GM19324 (cell line): ENCODE results near the gene DUSP23.

Experiments used
- ATAC-seq: cut with Tn5 transposase; IDR thresholded peaks from one replicate; pipeline ENCODE4 v1.9.1; 2021; ENCODE audit warnings: mild to moderate bottlenecking, moderate library complexity; ENCODE audit not compliant: unreplicated experiment, low FRiP score

DUSP23 gene

GRCh38 chr1:159827102-159827490, 46.3 kb downstream of the DUSP23 start:
- ATAC-seq: no peak

GRCh38 chr1:159827549-159827948, 46.8 kb downstream of the DUSP23 start:
- ATAC-seq: no peak

GRCh38 chr1:159828176-159828575, 47.4 kb downstream of the DUSP23 start:
- no peak for ATAC-seq

DNA sequence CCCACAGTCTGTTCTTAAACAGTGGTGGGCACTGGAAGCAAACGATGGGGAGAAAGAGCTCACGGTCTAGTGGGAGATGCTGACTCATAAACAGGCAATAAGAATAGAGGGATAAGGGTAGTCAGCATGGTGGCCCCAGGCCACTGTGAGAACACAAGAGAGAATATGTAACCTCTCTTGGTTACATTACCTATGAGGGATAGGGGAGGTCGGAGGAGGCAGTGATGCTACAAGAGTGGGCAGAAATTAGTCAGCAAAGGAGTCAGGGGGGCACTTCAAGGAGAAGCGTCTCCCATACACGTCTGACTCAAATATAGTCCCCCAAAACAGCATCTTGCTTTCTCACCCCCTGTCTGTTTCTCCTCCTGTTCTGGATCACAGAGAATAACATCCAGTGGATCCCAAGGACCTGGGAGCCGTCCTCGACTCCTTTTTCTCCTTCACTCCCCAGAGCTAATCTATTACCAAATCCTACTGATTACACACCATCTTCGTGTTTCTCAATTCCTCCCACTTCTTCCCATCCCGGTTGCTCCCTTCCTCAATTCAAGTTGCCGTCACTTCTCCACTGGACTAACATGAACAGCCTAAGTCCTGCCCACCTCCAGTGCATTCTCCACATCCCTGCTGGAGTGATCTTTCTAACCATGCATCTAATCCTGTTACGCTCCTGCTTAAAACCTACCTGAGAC, 48.0 kb downstream of the DUSP23 start:
- no peak for ATAC-seq

- no peak for ATAC-seq
These were observed 48.5 kb downstream of the DUSP23 start for GRCh38 chr1:159829273-159829634.

- ATAC-seq: no peak
These were observed 49.2 kb downstream of the DUSP23 start for GRCh38 chr1:159829822-159830465.

DNA sequence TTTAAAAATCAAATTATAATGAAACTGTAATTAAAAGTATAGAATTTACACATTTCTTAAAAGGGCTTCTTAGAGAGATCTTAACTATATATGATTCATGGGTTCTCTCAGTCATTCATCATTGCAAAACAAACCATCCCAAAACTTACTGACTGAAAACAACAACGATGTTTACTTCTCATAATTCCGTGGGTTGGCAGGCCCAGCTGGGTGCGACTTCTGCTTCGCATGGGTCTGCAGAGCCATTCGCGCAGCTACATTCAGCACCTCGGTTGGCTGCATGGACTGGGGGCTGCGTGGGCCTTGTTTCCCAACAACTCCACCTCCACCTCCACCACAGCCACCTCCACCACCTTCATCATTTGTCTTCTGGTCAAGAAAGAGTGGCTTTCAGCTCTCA, 50.0 kb downstream of the DUSP23 start:
- no peak for ATAC-seq

- ATAC-seq: no peak
These were observed 50.8 kb downstream of the DUSP23 start for GRCh38 chr1:159831412-159832141.
